HG02938 (cell line): ENCODE data around the gene EIF3B.
"Not testable (repeated sequence)": the region's sequence is repeated elsewhere in the genome, so short reads cannot be mapped to it uniquely, and the experiment has no call there.

Experiments used
- ATAC-seq: cut with Tn5 transposase; IDR thresholded peaks from one replicate; pipeline ENCODE4 v1.9.1; 2021; ENCODE audit warnings: mild to moderate bottlenecking, moderate library complexity; ENCODE audit not compliant: unreplicated experiment

The EIF3B gene

DNA sequence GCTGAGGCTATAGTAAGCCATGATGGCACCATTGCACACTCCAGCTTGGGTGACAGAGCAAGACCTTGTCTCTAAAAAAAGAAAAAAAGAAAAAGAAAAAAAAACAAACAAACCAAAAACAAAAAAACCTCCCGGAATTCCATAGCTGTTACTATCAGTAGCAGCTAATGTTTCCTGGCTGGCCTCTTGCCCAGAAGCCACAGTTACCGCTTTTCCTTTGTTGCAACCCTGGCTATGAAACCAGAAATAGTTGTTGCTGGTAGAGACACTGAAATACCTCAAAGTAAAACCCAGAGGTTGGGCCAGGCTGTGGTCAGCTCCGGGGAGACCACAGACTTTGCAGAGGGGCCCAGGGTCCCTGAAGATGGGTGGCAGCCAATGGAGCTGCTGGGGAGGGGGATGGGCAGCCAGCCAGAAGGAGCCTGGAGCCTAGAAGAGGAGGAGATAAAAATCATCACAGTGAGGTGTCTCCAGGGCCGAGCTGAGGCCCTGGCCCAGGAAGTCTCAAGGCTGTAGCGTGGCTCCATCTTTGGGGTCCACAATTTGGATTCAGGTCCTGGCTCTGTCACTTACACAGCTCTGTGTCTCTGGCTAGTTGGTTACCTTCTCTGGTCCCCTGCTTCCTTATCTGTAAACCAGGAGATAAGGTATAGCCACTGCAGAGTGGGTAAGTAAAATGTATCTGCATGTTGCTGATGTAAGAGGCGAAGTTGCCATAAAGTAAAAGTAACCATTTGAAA lies 45.4 kb downstream of the EIF3B start:
- ATAC-seq: no peak

DNA sequence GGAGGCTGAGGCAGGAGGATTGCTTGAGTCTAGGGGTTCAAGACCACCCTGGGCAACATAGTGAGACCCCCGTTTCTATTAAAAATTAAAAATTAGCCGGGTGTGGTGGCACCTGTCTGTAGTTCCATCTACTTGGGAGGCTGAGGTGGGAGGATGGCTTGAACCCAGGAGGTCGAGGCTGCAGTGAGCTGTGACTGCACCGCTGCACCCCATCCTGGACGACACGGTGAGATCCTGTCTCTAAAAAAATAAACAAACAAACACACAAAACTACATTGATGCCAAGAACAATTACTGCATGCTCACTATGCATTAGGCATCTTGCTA lies 48.0 kb downstream of the EIF3B start:
- no peak for ATAC-seq

DNA sequence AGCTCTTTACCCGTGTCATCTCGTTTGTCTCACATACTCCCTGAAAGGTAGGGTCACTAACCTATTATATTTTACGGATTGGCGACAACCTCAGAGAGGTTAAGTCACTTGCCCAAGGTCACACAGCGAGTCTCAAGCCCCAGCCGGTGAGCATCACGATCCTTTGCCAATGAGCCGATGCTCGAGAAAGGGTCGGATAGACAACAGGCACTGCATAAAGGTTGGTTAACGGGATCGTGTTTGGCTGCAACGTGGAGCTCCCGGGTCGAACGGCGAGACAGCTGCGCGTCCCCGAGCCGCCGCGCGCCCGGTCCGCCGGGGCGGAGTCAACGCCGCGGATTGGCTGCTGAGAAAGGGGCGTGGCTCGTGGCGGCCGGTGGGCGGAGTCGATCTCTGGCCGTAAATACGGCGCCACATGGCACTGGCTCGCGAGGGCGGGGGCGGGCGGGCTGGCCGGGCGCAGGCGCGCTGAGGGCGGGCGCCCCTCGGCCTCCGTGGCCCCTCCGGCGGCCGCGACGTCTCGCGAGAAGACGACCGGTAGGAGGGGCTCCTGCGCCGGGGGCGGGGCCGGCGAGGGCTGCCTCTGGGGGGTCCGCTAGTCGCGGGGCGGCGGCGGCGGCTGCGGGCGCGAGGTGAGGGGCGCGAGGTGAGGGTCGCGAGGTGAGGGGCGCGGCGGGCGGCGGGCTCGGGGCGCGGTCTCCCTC lies 48.5 kb downstream of the EIF3B start, which contains the start of gene CHST12:
Gene CHST12, plus strand, starts transcription at position 598 of the 704 bp plus-strand sequence. CDS start 29,029 bp downstream, outside the sequence.
- ATAC-seq: peak; percentile 29

DNA sequence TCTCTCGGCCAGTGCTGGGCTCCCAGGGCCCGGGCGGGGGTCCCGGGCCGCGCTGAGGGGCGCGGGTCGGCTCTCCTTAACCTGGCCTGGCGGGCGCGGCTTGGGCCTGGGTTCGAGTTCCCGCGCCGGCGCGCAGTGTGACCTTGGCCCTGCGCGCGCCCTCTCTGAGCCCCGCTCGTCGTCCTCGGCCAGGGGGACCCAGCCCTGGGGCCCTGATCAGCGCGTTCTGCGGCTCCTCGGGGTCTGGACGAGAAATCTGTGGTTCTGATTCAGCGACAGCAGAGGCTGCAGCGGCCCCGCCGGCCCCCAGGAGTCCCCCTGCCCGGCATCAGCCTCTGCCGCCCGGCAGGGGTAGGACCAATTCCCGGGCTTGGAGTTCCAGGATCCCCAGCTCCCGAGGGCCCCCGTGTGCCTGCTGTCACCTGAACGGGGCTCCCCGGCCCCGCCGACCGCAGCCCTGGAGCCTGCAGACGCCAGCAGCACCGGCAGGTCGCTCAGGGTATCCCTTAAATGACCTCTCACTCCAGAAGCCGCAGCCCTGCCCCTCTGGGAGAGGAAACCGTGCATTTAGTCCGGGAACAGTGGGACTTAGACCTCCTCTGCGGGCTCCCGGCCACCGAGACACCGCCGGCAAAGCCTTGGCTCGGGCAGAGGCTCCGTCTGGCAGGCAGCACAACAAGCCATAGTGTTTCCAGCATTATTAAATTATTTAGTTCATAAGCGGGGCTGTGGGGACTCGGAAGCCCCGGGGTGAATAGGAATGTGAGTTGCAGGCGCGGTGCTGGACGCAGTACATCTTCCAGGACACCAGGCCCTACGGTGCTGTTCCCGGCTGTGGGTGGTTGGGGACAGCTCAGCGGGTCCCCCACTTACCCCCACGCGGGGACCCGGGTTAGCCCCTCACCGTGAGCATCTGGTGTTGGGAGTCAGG lies 49.4 kb downstream of the EIF3B start:
- no peak for ATAC-seq

DNA sequence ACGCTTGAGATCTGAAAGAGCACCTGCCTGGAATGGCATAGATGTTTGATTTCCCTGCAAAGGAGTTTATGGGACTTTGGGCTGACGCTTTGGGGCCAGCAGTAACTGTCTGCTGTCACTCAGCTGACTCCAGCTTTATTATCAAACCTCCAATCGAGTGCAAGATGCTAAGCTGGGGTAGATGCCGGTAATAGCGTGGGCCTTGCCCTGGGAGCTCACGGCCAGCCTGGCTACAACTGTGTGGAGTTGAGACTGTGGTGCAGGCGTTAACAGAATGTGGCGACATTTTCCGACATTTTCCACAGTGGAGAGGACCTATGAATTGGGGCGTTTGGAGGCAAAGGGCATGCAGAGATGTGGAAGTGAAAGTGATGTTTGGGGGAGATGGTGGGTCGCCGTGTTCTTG lies 50.1 kb downstream of the EIF3B start:
- no peak for ATAC-seq

DNA sequence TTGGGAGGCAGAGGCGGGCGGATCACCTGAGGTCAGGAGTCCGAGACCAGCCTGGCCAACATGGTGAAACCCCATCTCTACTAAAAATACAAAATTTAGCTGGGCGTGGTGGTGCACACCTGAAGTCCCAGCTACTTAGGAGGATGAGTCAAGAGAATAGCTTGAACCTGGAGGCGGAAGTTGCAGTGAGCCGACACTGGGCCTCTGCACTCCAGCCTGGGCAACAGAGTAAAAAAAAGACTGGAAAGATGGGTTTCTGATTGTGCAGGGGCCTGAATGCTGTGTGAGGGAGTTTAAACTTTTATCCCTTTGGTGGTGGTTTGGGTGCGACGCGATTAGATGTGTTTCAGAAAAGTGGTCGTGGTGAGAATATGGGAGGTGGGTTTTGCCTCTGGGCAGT lies 50.6 kb downstream of the EIF3B start:
- no peak for ATAC-seq

DNA sequence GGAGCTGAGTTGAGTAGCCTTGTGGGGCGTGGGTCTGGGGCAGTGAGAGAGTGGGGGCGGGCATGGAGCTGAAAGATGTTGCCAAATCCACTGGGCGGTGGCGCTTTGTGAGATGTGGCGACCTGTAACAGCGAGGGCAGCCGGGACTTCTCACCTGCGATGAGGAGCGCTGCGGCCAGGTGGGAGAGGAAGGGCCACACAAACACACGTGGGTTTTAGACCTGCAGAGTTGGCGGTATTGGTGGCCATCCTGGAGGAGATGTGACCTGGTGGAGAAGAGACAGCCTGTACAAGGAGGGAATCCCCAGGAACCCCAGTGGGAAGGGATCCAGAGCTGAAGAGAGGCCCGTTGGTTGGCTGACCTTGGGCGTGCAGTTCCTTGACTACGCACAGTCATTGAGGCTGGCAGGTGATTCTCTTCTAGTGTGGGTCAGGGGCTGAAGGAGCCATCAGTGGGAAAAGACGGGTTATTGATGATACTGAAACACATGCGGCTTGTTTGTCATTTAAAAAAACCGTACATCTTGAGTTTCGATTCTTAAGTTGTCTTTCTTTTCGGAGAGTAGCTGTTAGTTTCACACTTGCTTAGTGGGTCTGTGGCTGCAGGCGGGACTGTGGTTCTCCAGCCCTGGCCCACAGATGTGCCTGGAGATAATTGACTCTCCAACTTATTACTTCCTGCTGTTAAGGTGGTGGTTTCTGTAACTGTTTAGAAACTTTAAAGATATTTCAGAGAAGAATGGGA lies 51.1 kb downstream of the EIF3B start:
- ATAC-seq: peak; percentile 41

DNA sequence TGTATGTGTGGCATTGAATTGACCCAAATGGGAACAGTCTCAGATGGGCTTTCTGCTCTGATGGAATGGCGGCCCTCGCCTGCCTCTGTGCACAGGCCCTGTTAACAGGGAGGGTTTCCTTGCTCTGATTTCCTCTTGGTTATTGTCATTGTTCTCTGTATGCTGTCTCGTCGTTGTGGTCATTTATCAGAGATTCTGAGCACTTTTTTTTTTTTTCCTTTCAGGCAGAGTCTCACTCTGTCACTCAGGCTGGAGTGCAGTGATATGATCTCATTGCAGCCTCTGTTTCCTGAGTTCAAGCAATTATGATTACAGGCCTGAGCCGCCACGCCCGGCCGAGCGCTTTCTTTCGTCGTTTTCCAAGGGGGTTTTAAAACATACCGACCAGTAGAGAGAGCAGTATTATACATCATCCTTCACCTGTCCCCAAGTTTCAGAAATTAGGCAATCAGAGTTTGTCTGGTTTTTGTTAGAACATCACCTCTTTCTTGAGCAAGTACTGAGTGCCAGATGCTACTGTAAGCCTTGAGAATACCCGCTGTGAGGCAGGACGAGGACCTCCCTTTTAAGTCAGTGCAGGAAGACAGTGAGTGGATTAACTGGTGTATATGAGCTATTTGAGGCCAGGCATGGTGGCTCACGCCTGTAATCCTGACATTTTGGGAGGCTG lies 55.3 kb downstream of the EIF3B start:
- no peak for ATAC-seq

DNA sequence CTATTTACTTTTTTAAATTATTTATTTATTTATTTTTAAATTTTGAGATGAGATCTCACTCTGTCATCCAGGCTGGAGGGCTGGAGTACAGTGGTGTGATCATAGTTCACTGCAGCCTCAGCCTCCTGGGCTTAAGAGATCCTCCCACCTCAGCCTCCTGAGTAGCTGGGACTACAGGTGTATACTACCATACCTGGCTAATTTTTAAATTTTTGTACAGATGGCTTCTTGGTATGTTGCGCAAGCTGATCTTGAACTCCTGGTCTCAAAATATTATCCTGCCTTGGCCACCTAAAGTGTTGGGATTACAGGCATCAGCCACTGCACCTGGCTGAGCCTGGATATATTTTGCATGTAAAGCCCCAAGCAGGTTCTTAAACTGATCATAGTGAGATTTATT lies 56.4 kb downstream of the EIF3B start:
- ATAC-seq: no peak

DNA sequence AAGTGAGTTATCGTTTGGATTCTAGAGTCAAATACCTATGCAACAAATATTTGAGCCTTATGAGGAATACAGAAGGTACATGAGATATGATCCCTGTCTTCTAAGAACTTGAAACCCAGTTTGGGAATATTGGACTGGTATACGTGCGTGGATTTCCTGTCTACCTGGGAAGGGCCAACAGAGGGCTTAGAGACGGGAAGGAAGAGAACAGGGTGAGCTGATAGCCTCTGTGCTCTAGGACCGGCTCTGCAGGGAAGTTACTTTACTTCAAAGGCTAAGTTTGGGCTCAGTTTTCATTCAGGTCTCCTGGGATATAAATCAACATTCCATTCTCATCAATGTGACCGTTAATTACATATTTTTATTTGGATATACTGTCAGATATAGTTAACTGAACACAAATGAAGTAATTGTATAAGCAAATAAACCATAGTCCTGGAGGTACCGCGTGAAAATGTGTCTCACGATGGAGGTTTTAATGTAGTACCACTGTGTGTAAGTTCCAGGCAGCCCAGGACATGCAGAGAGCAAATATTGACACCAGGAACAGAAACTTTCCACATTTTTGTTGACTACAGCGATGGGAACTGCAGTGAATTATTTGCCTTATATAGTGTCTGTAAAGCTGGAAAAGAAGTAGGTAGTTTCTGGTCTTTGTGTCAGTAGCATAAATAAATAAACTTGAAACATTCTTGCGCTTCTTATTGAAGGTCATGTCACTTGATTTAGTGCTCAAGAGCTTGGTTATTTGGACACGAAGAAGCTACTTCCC lies 57.4 kb downstream of the EIF3B start:
- ATAC-seq: no peak

DNA sequence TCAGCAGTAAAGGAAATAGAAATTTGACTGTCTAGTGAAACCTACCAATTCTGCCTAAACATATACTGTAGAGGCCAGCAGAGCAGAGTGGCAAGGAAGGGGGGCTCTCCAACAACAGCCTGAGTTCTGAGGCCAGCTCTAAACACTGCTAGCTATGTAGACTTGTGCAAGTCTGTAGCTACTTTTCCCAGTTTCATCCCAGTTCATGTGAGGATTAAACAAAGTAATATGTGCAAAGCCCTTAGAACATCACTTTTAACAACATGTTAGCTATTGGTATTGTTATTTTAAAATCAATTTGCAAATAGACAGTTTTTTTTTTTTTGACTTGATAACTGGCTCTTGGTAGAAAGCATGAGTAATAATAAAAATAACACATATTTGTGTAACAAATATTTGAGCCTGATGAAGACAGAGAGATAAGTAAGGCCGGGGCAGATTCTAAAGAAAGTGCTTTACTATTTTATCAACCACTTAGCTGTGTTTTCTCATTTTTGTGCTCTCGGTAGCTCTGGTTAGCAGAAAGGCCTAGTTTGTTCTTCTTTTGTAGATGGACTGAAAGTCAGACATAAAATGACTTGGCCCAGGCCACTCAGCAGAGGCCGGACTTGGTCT lies 58.1 kb downstream of the EIF3B start:
- ATAC-seq: no peak

DNA sequence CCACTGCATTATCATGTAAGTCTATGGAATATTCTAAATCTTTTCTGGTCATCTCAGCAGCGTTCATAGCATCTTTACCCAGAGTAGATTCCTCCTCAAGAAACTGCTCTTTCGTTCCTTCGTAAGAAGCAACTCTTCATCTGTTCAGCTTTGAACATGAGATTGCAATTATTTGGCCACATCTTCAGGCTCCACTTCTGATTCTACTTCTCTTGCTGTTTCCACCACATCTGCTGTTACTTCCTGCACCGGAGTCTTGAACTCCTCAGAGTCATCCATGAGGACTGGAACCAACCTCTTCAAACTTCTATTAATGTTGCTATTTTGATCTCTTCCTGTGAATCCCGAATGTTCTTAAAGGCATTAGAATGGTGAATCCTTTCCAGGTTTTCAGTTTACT lies 61.4 kb downstream of the EIF3B start:
- no peak for ATAC-seq

DNA sequence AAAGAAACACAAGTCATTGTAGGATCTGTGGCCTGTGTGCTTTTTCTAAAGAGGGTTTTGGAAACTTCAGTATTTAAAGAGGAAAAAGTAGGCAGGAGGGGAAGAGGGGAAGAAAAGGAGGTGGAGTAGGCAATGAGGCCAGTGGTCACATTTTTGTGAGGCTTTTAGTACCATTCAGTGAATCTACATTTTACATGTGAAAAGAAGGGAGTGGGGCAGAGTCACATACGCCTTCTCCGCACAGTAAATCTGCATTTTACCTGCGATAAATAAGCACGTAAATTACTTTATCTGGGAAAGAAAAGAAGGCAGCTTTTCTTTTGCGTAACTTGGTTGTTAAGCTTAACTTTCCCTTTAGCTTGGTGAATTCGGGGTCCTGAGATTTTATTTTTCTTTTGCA lies 62.0 kb downstream of the EIF3B start:
- no peak for ATAC-seq

DNA sequence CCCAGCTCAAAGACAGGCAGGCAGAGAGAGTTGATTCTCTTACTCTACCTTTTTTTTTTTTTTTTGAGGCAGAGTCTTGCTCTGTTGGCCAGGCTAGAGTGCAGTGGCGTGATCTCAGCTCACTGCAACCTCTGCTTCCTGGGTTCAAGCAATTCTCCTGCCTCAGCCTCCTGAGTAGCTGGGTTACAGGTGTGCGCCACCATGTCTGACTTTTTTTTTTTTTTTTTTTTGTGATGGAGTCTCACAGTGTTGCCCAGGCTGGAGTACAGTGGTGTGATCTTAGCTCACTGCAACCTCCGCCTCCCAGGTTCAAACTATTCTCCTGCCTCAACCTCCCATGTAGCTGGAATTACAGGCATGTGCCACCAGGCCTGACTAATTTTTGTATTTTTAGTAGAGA lies 62.6 kb downstream of the EIF3B start:
- not testable (repeated sequence) for ATAC-seq

DNA sequence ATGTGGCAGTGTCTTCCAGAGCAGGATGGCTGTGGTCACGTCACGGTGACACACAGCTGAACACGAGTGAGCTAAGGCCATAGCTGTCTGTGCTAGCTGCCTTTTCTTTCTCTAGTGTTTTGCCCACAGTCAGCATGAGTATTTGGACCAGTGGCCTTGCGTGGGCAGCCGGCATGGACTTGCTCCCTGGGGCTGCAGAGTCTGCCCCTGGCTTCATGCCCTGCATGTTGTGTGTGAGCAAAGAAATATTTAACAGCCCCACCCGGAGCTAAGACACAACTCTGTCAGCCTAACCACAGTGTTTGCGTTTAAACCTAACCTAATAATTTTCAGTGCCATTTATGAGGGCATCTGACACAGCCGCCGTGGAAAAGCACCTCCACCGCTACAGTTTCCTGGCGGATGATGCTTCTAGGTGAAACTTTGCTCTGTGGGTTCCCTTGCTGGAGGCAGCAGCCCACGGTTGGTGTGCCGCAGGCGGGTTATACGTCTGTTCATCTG lies 63.4 kb downstream of the EIF3B start:
- ATAC-seq: no peak

DNA sequence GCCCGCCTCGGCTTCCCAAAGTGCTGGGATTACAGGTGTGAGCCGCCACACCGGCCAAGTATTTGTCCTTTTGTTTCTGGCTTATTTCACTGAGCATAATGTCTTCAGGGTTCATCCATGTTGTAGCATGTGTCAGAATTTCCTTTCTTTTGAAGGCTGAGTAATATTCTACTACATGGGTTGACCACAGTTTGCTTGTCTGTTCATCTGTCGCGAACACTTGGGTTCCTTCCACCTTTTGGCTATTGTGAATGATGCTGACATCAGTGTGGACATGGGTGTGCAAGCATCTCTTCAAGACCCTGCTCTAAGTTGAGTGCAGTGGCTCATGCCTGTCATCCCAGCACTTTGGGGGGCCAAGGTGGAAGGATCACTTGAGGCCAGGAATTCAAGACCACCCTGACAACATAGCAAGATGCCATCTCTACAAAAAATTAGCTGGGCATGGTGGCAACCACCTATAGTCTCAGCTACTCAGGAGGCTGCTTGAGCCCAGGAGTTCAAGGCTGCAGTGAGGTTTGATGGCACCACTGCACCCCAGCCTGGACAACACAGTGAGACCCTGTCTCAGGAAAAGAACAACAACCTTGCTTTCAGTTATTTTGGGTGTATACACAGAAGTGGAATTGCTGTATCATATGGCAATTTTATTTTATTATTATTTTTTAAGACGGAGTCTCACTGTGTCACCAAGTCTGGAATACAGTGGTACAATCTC lies 65.7 kb downstream of the EIF3B start:
- no peak for ATAC-seq

DNA sequence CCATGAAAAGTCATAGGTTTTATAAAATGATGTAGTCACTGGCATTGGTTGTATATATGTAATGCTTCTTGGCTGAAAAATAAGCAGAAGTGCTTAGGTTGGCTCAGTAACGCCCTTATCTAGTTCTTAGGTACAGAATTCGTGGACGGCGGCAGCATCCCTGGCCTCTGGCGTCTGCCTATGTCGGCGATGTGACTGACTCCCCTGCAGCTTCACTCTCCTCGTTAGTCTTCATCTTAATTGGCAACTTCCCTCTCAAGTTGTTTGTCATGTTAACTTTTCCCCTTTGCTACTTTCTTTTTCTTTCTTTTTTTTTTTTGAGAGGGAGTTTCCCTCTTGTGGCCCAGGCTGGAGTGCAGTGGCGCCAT lies 67.3 kb downstream of the EIF3B start:
- no peak for ATAC-seq

DNA sequence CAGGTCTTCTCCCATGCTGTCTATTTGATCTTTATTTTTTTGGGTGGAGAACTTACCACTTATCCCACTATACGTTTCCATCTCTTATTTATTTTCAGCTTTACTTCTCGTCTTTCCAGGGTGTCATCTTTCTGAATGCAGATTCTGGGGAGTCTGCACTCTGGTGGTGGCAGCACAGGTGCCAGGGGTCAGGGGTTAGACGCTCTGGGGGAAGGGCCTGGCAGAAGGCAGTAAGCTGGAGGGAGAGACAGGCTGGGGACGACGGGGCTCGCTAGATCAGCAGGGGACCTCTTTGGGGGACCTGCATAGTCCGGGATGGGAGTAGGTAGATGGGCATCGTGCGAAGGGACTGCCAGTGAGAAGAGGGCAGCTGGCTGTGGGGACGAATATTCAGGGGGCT lies 71.1 kb downstream of the EIF3B start:
- ATAC-seq: no peak
